Measurements from ENCODE around the gene WDR91. TPM values are rescaled to one million over a fixed set of nuclear protein-coding genes. Genes with fewer than 3 reads are reported as not detected.

WDR91 gene
- total RNA-seq, 1 experiment from 2014 or later: 10.8 TPM

- DNase-seq (ENCODE audit: low spot score): no peak
These were observed 11.9 kb downstream of the WDR91 start for GRCh38 chr7:135199439-135199838.

DNA sequence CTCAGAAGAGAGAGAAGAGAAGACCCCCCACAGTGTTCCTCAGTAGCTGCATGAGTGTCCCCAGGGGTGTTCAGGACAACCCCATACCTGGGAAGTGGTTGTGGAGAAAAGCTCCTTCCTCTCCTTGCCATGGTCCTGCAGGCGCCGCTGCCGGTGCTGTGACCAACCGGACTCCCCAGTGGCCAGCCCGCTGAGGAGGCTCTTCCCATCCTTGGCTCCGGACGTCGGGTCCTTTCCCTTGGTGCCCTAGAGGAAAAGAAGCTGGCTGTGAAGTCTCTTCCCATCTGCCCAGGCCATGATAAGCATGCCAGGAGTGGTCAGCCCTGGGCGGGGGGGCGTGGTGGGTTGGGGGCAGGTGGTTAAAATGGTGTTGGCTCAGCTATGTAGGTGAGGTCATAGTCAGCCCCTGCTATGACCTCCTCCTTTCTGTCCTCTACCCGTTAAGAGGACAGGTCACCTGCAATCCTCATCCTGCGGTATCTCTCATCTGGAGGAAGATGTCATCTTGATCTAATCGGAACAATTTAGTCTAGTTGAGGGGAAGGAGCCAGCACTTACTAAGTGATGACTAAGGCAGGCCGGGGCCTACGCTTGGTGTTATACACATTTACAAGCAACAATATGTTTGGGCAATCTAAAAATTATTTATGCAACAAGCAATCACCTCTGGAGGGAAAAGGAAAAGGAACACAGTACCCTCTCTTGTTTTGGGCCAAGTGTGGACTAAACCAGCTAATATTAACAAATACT is 13.2 kb downstream of the WDR91 start:
- no peak for DNase-seq (ENCODE audit: low spot score)

GRCh38 chr7:135197343-135197742 is 14.0 kb downstream of the WDR91 start:
- DNase-seq (ENCODE audit: low spot score): no peak

DNA sequence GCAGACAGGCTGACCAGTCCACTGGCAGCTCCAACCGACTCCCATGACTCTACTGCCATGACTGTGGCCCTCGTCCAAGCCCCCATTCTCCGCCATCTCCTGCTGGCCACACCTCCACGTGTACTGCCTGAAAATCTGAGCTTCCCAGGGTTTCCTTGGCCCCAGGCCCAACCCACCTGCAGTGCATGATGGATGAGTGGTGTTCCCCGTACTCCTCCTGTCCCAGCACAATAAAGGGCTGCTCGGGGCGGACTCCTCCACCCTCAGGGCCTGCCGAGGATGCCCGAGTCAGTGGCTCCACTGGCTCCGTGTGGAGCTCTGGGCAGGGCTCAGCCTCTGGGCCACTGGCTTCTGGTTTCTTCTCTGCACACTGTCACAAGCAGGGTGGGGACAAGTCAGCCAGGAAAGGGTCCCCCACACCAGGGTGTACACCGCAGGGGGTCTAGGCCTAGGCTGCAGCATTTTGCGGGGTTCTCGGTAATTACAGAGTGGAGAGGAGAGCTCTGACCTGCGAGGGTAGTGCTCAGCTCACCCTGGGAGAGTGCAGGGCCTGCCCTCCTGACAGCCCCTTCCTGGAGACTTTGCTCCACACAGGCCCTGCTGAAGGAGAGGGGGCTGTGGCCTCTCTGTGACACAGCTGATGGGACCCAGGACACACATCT is 15.2 kb downstream of the WDR91 start:
- DNase-seq (ENCODE audit: low spot score): no peak

GRCh38 chr7:135195156-135195555 is 16.2 kb downstream of the WDR91 start:
- DNase-seq (ENCODE audit: low spot score): no peak

DNA sequence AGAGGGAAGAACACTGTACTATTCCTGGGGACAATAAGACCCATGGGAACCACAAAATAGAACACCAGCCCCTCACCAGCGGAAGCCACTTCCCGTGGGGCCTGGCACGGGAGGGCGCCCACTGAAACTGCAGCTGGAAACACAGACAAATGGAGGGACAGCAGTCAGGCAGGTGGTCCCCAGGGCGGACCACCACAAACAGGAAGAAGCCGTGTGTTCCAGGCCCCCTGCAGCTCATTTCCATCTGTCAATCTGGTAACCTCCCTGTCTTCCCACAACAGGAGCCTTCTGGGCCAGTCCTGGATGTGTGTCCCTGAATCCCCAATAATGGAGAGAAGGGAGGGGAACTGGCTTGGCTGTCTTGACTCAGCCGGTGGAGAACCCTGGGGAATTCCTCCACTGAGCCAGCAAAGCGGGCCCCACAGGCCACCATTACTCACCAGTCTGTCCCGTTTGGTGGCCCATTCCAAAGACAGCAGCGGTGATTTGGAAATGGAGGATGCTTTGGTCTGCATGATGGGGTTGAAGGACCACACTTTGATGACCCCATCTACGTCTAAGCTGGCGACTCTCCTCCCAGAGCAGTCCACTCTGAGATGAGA is 16.7 kb downstream of the WDR91 start:
- DNase-seq (ENCODE audit: low spot score): no peak

GRCh38 chr7:135193615-135194081 is 17.7 kb downstream of the WDR91 start:
- DNase-seq (ENCODE audit: low spot score): no peak

GRCh38 chr7:135192914-135193536 is 18.3 kb downstream of the WDR91 start:
- no peak for DNase-seq (ENCODE audit: low spot score)

GRCh38 chr7:135190703-135191102 is 20.6 kb downstream of the WDR91 start:
- no peak for DNase-seq (ENCODE audit: low spot score)

DNA sequence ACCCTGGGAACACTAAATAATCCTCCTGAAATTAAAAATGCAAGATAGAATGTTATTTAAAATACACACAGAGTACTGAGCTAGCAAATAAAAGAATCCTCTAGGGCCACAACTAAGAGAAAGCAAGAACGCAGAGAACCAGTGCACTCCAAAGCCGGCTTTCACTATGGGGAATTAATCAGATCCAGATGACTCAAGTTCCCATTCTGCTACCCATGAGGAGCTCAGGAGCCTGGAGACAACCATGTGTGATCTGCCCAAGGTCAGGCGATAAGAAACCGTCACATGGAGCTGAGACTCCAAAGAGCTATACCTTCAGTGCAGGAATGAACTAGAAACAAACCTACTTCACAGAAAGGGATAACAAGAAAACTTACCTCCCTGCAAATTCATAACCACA is 21.4 kb downstream of the WDR91 start:
- no peak for DNase-seq (ENCODE audit: low spot score)

DNA sequence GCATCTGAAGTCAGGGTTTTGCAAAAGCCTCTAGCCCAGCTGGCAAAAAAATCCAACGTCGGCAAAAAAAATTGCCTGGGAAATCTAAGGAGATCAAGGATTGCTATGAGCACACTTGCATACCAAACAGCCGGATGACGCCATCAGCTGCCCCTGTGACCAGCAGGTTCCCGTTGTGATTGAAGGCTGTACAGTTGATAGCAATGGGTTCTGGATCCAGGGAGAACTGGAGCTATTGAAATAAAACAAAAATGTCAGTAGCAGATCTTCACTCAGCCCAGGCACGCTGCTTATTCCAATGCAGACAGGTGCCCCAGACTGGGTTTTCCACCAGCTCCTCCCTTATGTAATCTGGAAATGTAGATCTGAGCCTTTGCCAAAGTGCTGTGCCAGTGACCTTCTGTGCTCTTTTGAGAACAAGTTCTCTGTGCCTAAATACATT is 22.1 kb downstream of the WDR91 start:
- no peak for DNase-seq (ENCODE audit: low spot score)

DNA sequence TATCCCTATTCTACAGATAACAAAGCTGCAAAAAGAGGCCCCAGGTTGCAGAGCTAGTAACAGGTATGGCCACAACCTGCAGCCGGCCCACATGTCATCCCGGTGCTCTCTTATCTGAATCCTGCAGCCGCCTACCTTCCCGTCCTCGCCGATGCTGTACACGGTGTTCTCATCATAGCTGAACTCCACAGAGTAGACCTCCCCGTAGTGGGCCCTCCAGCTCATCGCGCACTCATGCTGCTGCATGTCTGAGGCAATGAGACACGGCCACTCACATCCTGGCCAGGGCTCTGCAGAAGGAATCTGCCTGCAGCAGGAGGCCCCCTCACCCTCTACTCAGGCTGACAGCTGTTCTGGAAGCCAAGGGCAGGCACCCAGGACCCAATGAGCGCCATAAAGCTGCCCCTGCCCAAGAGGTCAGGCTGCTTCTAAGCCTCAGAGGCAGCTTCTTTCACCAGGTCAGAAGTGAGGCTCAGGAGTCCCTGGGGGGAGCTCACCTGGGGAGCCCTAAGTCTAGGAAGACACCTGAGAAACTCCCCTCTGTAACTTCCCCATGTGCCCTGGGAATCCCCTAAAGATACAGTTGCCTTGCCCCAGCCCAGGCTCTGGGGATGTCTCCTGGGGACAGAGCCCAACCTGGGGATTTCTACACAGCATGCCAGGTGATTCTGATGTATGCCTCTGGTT is 22.9 kb downstream of the WDR91 start:
- no peak for DNase-seq (ENCODE audit: low spot score)

- no peak for DNase-seq (ENCODE audit: low spot score)
These were observed 24.5 kb downstream of the WDR91 start for GRCh38 chr7:135186841-135187253.

GRCh38 chr7:135186261-135186540 is 25.1 kb downstream of the WDR91 start:
- DNase-seq (ENCODE audit: low spot score): no peak

DNA sequence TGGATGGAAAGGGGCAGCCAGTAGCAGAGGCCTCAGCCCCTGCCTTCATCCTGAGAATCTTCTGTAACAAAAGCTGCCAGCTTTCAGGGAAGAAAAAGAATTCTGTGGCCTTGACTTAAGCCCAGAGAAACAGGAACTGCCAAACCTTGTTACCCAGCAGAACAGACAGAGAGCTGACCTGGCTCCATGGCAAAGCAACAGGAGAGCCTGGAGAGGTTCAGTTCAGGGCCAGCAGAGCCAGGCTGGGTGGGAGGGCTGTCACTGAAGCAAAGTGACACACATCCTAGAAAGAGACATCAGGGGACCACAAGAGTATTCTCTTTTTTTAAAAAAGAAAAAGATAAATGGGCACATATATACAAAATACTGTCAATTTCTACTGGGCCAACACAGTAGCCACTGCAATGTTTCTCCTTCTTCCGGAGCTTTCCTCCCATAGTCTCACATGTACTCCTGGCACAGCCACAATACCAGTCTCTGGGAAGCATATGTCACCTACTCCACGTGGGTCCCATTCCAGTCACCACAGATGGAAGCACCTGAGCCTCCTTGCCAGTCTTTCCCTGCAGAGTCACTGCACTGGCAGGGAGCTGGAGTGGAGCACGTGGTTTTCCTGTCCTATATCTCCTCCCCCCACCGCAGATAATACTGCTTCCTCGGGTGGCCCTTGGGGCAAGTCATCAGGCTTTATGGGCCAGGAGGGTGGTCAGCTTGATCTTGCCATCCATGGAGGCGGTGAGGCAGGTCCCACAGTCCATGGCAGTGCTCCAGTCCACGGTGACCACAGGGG is 25.7 kb downstream of the WDR91 start:
- DNase-seq (ENCODE audit: low spot score): no peak

DNA sequence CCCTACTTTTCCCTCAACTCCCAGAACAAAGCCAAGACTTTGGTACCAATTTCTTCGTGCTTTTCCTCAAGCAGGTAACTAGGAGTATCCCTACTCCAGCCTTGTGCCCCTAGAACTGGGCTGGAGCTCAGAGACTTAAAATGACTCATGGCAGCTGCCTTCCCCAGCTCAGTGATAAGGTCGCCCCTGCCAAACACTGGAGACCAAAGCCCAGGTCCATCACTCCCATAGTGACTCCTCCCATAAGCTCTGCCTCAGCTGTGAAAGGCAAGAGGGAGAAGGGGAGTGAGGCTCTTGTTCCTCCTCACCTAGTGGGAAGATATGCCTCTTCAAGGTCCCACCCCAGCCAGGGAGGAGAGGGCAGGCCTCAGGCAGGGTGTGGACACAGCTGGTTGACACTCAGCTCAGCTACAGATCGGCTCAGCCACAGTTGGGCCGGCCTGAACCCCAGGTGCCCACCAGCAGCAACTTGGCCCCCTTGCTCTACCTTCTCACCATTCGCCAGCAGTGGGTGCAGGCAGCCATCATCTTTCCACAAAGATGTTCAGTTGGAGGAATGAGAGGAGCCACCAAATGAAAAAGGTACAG is 27.0 kb downstream of the WDR91 start:
- DNase-seq (ENCODE audit: low spot score): no peak

GRCh38 chr7:135183478-135183877 is 27.8 kb downstream of the WDR91 start:
- DNase-seq (ENCODE audit: low spot score): no peak

DNA sequence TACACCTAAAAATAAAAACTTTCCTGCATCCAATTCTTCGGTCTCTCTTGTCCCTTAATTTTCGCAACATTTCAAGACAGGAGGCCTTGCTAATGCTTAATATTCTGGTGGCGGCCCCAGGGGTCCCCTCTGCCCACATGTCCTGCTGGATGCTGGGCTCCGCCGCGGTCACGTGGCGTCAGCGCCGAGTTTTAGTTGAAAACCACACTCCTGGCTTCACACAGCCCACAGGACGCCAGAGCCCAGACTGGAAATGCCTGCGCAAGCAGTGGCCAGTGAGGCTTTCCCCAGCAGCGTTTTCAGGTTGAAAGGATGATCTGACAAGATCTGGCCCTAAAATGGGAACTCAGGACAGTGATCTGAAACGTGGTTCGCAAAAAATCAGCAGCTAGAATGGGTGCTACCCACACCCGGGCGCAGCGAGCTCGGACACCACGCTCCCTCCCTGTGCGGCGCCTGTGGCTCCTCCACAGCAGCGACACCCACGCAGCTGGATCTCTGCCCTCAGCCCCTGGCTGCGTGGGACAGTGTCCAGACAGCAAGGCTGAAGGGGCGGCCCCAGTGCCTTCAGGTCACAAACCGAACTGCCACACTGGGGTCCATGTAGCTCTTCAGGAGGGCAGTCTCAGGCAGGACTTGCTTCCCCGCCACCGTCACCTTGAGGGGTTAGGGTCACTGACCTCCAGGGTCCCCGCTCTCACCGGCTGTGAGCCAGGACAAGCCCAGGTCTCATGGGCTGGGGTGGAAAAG is 29.2 kb downstream of the WDR91 start:
- DNase-seq (ENCODE audit: low spot score): no peak

DNA sequence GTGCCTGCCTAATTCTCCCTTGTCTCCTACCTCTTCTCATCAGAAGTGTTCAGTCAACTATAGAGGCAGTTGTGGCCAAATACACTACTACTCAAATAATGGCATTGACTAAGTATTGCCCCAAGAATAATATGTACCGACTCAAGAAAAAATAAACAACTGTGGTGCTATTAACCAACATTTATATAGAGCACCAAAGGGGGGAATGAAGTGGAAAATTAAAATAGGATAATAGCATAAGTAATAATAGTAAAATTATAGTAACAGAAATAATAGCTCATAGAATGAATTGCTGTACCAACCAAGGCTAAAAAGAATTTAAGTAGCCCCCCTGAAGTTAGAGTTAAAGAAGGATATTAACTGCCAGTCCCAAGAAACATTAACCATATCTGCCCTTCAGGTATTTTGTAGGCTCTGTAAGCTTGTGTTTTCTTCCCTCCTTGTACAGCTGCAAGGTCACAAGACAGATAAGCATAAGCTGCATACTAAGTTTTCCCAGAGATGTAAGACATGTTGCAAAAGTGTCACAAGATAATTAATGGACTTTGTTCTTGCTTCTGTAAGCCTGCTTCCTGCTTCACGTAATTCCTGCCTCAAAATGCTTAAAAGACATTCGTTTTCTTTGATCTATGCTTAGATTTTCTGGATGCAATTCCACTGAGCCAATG is 29.9 kb downstream of the WDR91 start:
- no peak for DNase-seq (ENCODE audit: low spot score)
